RCC 7860 (cell line): ENCODE data around the gene FNBP1L.
"Not testable (repeated sequence)": the region's sequence is repeated elsewhere in the genome, so short reads cannot be mapped to it uniquely, and the experiment has no call there.

Experiments
- DNase-seq: peaks from one replicate; pipeline ENCODE4 v3.0.0-alpha.2; 2015; ENCODE audit warnings: low spot score
- FAIRE-seq: peaks from 2 replicates; lab custom pipeline; 2012; peaks lifted over from hg19 to GRCh38; lab: Jason Lieb, UNC

Gene FNBP1L

DNA sequence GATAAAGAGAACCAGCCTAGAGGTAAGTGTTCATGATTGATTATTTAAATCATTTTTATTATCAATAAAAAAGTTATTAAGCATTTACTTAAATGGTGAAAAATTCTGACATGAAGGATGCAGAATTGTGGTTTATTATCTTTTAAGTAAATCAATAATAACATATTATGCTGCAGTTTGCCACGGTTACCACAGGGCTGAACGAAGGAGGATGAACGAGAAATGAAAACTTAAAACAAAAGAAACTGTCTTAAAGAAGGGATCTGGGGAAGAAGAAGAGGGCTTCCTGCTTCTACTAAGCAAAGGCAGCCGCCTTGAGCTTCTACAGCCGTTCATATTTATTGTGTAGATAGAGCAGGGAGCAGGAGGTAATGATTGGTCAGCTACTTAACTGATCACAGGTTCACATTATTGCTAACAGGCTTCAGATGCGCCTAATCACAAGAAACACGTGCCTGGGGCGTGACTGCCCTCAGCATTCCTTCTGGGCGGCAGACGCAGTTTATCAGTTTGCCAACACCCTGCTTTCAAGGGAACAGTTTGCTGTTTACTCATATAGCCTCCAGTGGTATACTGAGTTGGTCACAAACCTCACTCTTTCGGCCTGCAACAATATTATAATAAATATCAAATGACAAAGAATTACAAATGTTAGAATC lies 5.8 kb upstream of the FNBP1L start:
- DNase-seq, result no peak
- no peak for FAIRE-seq

DNA sequence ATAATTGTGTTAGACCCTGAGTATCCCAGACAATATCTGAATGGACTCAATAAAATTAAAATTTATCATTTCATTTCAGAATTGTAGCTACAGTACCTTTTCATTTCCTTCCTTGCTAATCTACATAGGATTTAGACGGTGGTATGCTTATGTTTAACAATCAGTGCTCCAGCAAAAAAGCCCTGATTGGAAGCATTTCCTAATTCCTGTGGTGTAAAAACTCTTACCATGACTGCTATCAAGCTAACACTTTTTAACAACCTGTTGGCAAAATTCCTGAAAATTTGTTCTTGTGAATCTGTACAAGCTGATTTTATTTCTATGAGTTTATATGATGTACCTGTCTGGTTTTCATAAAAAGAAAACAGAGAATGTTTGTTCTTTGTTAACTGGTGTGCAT lies 5.2 kb upstream of the FNBP1L start:
- no peak for FAIRE-seq
- DNase-seq, result no peak

GRCh38 chr1:93443454-93443853 lies 4.5 kb upstream of the FNBP1L start:
- DNase-seq, result no peak
- FAIRE-seq, result no peak

DNA sequence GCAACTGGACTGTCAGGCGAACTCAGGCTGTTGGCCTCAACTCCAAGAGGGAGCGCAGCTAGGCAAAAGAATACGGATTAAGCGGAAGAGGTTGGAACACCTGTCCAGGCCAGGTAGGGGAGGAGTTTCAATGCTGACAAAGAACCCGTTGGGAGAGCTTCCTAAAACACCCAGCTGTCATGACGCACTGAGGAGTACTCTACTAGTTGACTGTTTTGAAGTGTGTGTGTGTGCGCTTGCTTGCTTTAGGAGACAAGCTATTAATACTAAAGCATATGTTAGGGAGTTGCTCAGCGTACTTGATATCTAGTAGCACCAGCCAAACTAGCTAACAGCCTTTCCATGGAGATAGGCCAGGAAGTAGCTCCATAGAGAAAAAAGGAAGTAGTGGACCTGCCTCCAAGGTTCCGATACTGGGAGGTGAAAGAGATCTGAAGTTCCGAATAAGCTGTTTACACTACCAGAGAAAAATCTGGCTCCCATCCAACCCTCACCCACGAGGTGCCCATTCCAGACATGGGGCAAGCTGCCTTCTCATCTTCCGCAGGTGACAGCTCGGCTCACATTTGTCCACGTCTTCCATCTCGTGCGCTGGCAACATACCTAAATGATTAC lies 974 bp upstream of the FNBP1L start:
- FAIRE-seq (no peak), DNase-seq (no peak)

DNA sequence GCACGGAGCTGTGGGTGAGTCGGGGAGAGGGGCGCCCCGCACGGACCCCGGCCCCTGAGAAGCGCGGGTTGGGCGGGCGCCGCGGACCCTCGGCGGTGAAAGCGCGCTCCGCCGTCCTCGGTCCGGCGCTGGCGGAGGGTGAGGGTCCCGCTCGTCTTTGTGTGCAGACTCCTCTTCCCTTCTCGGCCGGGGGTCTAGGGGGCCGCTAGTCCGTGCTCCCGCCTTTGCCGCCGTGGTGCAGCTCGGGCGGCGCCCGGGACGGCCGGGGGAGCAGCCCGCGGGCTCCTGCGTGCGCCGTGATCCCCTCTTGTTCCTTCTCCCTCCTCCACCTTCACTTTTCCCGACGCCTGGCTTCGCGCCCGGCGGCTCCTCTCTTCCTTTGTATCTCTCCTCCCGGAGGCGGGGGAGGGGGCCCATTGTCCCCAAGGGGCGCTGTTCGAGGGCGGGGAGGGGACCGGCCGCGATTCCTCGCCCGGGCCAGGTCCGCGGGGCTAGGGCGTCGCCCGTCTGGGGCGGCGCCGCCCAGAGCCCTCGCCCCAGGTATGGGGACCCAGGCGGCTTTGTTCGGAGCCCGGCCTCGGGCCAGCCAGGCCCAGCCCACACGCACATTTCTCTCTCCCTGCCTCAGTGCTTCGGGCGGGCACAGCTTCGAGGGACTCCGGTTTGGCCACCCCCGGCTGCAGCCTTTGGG lies 519 bp downstream of the FNBP1L start:
- DNase-seq (no peak), FAIRE-seq (no peak)

DNA sequence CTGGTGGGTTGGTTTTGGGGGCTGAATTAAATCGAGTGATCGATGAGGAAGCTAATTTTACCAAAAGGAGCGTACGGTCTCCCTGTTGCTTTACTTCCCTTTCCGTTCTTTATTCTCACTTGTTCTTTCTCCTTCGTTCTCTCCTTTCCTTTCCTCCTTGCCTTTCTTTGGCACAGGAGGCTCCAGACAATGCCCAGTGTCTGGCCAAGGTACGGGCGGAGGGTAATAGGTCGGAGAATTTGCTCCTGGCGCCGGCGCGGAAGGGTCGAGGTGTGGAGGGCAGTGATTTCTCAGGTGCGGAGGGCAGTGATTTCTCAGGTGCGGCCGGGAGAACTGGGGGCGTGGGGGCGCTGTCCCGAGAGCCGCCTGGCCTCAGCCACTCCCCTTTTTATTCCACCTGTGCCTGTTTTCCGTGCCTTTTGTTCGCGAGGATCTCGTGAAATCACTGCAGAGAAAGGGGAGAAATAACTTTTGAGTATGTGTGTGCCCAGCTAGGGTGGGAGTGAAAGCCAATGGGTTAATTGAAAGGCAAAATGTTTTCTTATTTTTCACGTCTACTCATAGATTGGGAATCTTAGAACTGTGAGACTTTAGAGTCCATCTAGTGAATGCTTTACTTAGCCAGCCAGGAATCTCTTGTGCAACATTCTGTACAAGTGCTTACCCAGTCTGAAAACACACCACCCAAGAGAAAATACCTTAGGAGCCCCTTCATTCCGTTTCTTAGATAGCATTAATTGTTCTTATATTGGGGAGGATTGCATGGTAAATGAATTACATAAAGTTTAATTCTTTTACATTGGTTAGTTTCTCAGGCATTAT lies 1.3 kb downstream of the FNBP1L start:
- FAIRE-seq, result no peak
- DNase-seq, result no peak

DNA sequence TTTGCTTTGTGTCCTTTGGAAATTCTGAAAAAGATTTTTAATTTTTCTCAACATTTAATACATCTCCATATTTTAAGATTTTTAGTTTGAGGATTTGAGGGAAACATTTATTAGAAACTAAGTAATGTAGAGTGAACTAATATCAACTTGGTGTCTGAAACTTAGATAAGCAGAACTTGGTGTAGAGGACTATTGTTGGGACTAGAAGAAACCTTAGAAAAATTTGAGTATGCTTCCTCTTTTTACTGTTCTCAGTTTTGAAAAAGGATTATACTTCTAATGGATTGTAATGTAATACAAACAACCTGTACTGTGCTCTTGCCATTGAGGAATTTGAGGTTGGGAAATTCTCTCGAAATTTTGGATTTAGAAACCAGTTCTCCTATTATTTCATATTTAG lies 2.4 kb downstream of the FNBP1L start:
- no peak for DNase-seq
- no peak for FAIRE-seq

DNA sequence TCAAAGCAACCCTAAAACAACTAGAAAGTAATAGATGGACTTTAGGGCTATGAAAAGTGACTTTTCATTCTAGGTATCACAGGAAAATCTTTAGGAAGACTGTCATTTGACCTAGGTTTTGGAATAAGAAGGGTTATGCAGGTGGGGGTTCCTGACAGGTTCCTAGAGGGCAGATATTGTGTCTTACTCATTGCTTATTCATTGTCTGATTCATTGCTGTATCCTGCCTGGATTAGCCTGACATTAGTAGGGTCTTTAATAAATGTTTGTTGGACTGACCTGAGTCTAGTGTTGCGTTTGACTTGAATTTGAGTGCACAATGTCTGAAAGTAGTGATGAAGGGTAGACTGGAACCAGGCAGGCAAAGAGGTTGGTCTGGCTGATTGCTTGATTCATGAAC lies 6.0 kb downstream of the FNBP1L start:
- FAIRE-seq (peak; percentile 73), DNase-seq (peak; percentile 51)

- FAIRE-seq (no peak), DNase-seq (no peak)
Measured at GRCh38 chr1:93459126-93459525, 11.2 kb downstream of the FNBP1L start.

DNA sequence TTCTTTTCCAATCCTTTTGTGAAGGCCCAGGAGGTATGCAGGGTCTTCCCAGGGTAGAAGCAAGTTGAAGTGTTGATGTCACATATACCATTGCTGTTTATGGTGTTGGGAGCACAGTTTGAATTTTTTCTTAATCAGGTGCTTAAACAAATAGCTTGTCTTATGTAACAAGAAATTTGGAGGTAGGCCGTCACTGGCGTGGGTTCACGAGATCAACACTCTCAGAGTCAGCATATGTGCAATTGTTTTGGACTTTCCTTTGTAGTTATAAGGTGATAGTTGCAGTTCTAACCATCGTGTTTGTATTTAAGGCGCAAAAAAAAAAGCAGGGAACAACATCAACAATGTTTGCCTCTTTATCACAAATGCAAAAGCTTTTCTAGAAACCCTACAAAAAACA lies 13.3 kb downstream of the FNBP1L start:
- no peak for FAIRE-seq
- no peak for DNase-seq

DNA sequence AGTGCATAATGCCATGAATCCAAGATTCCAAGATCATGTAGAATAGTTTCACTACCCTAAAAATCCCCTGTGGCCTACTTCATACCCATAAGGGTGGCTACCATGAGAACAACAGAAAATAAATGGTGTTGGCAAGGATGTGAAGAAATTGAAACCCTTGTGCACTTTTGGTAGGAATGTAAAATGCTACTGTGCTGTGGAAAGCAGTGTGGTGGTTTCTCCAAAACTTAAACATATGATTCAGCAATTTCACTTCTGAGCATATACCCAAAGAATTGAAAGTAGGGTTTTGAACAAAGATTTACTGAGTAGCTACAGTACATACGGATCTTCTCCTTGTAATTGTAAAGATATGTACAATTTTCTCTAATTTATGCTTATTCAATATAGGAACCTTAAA lies 16.0 kb downstream of the FNBP1L start:
- FAIRE-seq (no peak), DNase-seq (no peak)

GRCh38 chr1:93465371-93466082 lies 17.6 kb downstream of the FNBP1L start:
- FAIRE-seq, DNase-seq: not testable (repeated sequence)

GRCh38 chr1:93467606-93468005 lies 19.7 kb downstream of the FNBP1L start:
- FAIRE-seq (no peak), DNase-seq (no peak)

GRCh38 chr1:93468662-93469061 lies 20.7 kb downstream of the FNBP1L start:
- DNase-seq (no peak), FAIRE-seq (no peak)

- FAIRE-seq, DNase-seq: not testable (repeated sequence)
Measured at GRCh38 chr1:93469223-93469622, 21.3 kb downstream of the FNBP1L start.

- no peak for FAIRE-seq
Measured at GRCh38 chr1:93471284-93471683, 23.4 kb downstream of the FNBP1L start.

DNA sequence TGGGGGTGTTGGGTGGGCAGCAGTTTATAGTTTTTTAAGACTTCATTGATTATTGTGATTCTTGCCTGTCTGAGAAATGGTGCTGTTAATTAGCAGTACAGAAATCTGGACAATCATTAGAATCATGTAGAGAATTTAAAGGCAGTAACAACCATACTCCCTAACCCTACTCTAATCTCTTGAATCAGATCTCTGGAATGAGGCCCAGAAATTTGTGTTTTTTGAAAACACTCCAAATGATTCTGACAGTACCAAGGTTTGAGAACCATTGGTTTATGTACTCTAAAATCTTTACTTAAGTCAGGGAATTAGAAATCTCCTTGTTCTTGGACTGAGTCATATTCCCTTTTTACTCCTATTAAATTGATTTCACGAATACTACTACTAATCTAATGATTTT lies 24.0 kb downstream of the FNBP1L start:
- DNase-seq (no peak), FAIRE-seq (peak; percentile 77)

More at GRCh38 chr1:93471284-93471683, 23.4 kb downstream of the FNBP1L start:
- no peak for DNase-seq

GRCh38 chr1:93474321-93474720 lies 26.4 kb downstream of the FNBP1L start:
- no peak for FAIRE-seq
- DNase-seq, result no peak

GRCh38 chr1:93475681-93476080 lies 27.8 kb downstream of the FNBP1L start:
- DNase-seq, result no peak
- FAIRE-seq, result peak; percentile 30

DNA sequence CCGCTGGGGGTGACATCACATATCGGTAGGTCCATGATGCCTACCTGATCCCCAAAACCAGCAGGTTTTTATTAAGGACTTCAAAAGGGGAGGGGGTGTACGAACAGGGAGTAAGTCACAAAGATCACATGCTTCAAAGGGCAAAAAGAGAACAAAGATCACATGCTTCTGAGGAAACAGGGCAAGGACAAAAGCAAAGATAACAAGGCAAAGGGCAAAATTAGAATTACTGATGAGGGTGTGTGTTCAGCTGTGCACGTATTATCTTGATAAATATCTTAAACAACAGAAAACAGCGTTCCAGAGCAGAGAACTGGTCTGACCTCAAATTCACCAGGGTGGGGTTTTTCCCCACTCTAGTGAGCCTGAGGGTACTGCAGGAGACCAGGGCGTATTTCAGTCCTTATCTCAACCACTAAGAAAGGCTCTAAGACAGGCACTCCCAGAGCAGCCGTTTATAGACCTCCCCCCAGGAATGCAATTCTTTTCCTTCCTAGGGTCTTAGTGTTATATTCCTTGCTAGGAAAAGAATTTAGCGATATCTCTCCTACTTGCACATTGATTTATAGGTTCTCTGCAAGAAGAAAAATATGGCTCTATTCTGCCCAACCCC lies 31.3 kb downstream of the FNBP1L start:
- not testable (repeated sequence) for DNase-seq, FAIRE-seq
